ENCODE data around the gene CEP72.
"Not testable (repeated sequence)": the region's sequence is repeated elsewhere in the genome, so short reads cannot be mapped to it uniquely, and the experiment has no call there.

The CEP72 gene

DNA sequence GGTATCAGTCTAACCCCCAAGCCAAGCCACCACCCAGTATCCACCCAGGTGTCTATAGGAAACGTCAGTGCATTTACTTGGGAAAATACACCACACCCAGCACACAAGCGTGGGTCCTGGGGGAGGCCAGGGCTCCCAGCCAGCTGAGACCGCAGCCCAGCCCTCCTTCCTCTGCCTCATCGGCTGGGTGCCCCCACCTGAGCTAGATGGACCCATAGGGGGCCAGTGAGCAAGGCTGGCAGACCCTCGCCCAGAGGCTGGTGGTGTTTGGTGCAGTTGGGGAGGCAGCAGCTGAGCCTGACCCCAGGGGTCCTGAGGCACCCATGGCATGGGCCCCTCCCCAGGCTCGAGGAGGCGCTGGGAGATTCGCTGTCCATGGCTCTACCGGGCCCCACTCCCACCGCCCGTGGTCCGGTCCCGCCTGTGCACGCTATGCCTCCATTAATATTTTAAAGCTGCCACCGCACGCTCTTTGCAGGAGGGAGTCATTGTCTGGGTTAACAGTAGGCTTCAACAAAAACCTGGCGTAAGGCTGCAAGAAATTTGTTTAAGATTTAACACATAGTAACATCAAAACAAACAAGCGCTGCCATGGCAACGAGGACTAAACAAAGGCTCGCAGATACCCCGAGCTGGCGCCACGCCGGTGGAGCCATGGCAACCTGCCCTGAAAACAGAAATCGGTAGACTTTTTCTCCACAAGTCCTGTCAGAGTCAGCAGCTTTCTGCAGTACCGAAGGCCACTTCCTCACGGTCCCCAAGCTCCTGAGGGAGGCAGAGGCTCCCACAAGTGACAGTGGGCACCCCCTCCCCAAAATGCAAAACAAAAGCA, 60.4 kb downstream of the CEP72 start:
- peak; percentile 79 for DNase-seq (ENCODE audit: low spot score)

- DNase-seq (ENCODE audit: low spot score), result no peak
These were observed 61.2 kb downstream of the CEP72 start for GRCh38 chr5:673161-673830.

- DNase-seq (ENCODE audit: low spot score), result no peak
These were observed 61.9 kb downstream of the CEP72 start for GRCh38 chr5:673831-674629.

GRCh38 chr5:674630-675011, 62.5 kb downstream of the CEP72 start:
- peak; percentile 64 for DNase-seq (ENCODE audit: low spot score)

- no peak for DNase-seq (ENCODE audit: low spot score)
These were observed 63.2 kb downstream of the CEP72 start for GRCh38 chr5:675111-675870.

GRCh38 chr5:675871-676698, 63.9 kb downstream of the CEP72 start:
- no peak for DNase-seq (ENCODE audit: low spot score)

- no peak for DNase-seq (ENCODE audit: low spot score)
These were observed 64.5 kb downstream of the CEP72 start for GRCh38 chr5:676699-677076.

DNA sequence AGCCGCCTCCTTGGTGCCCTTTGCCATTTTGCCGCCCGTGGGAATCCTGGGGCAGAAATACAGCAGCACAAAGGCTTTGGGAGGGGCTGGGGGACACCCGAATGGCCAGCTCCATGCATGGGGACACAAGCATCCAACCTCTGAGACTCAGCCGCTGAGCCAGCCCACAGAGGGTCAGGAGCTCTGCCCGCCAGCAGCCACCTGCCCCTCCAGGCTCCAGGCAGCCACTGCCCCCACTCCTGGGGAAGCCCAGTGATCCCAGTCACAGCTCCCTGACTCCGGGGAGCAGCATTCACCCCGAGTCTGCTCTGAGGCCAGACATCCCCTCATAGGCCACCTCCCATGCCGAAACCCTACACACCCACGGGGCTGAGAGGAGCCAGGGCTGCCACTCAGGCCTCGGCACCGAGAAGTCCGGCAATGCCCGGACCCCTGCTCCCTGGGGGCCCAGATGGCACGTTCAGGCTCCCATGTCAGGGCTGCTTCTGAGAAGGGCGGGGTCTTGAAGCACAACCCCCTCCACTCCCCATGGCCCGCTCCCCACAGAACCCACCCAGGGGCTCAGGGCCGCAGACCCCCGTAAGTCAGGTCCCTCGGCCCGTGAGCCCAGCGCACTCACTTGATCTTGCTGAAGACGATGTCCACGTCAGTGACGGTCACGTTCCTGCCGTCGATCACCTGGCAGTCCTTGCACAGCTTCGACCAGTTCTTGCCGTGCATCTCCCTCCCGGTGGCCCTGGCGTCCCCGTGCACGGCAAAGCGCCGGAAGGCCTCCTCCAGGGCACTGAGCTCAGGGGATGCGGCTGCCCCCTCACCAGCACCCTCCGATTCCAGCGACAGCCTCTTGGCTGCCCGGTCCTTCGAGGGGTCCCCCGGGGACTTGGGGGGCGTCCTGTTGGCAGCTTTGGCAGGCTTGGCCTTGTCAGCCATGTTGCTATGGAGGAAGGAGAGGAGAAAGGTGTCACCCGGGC, 65.3 kb downstream of the CEP72 start:
- no peak for DNase-seq (ENCODE audit: low spot score)

DNA sequence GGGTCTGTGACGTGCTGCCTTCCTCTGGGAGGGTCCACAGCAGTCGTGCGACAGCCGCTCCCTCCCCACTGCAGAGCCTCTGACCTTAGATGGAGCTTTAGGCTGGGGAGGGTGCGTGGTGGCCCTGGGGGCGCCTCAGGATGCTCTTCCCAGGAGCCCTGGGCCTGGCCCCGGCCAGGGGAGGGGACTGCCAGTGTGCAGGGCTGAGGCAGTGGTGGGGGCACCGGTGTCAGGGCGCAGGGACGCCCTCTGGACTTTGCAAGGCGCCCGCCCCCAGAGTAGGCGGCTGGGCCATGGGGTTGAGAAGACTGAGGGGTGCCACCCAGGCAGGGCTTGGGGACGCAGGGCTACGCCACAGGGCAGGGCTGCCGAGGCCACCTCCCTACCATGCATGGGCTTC, 66.4 kb downstream of the CEP72 start:
- not testable (repeated sequence) for DNase-seq (ENCODE audit: low spot score)

- not testable (repeated sequence) for DNase-seq (ENCODE audit: low spot score)
These were observed 67.2 kb downstream of the CEP72 start for GRCh38 chr5:679166-679895.

DNA sequence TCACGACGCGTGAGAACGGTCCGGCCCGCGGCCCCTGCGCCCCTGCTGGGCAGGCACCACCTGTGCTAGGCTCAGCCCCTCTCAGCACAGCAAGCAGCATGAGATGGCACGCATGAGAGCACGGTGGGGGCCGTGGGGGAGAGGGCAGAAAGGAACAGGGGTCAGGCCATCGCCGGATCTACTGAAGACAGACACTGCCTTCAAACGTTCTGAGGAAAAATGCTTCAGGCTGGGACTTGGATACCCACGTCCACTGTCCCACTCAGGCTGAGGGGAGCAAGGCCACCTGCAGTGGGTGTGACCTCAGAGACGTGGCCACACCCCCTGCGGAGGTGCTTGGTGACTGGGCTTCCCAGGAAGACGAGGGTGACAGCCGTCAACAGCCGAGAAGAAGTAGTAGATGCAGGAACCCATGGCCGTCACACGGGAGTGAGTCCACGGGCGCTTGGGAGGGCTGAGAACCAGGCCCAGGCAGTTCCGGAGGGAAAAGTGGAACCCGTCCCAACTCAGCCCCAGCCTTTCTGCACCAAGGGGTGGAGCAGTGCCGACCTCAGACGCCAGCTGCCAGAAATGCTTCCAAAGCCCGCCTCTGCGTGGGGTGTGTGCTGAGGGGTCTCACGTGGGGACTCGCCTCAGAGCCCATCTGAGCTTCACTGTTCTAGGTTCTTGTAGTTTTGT, 68.1 kb downstream of the CEP72 start:
- DNase-seq (ENCODE audit: low spot score), result not testable (repeated sequence)

DNA sequence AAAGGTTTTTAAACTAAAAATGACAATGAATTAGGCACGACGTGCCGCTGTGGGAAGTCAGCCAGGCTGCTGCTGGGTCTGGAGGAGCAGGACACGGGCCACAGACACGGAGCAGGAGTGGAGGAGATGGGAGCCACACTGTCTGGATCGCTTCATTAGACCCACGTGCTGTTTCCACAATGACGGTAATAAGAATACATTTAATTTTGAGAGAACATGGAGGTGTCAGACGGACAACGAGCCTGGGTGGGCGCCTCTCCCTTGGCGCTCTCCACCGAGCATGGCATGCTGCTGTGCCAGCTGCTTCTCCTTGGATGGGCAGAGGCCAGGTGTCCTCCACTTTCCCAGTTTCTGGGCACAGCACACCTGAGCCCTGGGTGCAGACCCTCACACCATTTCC, 68.7 kb downstream of the CEP72 start:
- peak; percentile 2 for DNase-seq (ENCODE audit: low spot score)

- peak; percentile 1 for DNase-seq (ENCODE audit: low spot score)
These were observed 69.4 kb downstream of the CEP72 start for GRCh38 chr5:681317-682191.

GRCh38 chr5:682216-682615, 70.1 kb downstream of the CEP72 start:
- DNase-seq (ENCODE audit: low spot score), result not testable (repeated sequence)

GRCh38 chr5:682651-683358, 70.7 kb downstream of the CEP72 start:
- DNase-seq (ENCODE audit: low spot score), result peak; percentile 3

- DNase-seq (ENCODE audit: low spot score), result peak; percentile 17
These were observed 71.7 kb downstream of the CEP72 start for GRCh38 chr5:683551-684481.
